Measurements from ENCODE around the gene TPCN2.

- TF ChIP-seq EP300 (IDR thresholded peaks at IDR 0.05), result no peak
- TF ChIP-seq POLR2AphosphoS5 (IDR thresholded peaks at IDR 0.05), result no peak
These were observed 6.5 kb downstream of the TPCN2 start for GRCh38 chr11:69055212-69055586.

Measured in esophagus muscularis mucosa (tissue), 3 donors.